ENCODE results near the gene NUP43.

GRCh38 chr6:149729824-149730223 is 16.5 kb downstream of the NUP43 start:
- no peak for TF ChIP-seq CTCF (IDR thresholded peaks at IDR 0.05)
- TF ChIP-seq POLR2A (IDR thresholded peaks at IDR 0.05): no peak
